GM18502 (cell line): Measurements from ENCODE around the gene ZBTB16.

Experiments used
- ATAC-seq: cut with Tn5 transposase; IDR thresholded peaks from one replicate; pipeline ENCODE4 v1.9.1; 2021; ENCODE audit warnings: mild to moderate bottlenecking; ENCODE audit not compliant: unreplicated experiment, poor library complexity

Gene ZBTB16

GRCh38 chr11:114285599-114285998 is 226.1 kb downstream of the ZBTB16 start:
- no peak for ATAC-seq

- no peak for ATAC-seq
These were observed 226.7 kb downstream of the ZBTB16 start for GRCh38 chr11:114286229-114286628.

- ATAC-seq: no peak
These were observed 227.6 kb downstream of the ZBTB16 start for GRCh38 chr11:114287154-114287553.

GRCh38 chr11:114288136-114288535 is 228.6 kb downstream of the ZBTB16 start:
- ATAC-seq: no peak

GRCh38 chr11:114289779-114290178 is 230.3 kb downstream of the ZBTB16 start:
- no peak for ATAC-seq

GRCh38 chr11:114290503-114291235 is 231.2 kb downstream of the ZBTB16 start:
- no peak for ATAC-seq

- ATAC-seq: no peak
These were observed 231.9 kb downstream of the ZBTB16 start for GRCh38 chr11:114291381-114291780.

- no peak for ATAC-seq
These were observed 232.6 kb downstream of the ZBTB16 start for GRCh38 chr11:114291842-114292680.

- ATAC-seq: no peak
These were observed 233.7 kb downstream of the ZBTB16 start for GRCh38 chr11:114293201-114293711.

- no peak for ATAC-seq
These were observed 236.4 kb downstream of the ZBTB16 start, which contains the start of gene NNMT for GRCh38 chr11:114295676-114296604. Gene NNMT (plus strand): TSS chr11:114296399. CDS start chr11:114296557, 158 bp downstream.

- no peak for ATAC-seq
These were observed 237.3 kb downstream of the ZBTB16 start for GRCh38 chr11:114296605-114297372.

- no peak for ATAC-seq
These were observed 238.5 kb downstream of the ZBTB16 start for GRCh38 chr11:114297806-114298709.

- ATAC-seq: no peak
These were observed 239.2 kb downstream of the ZBTB16 start for GRCh38 chr11:114298710-114299109.
